Measurements from ENCODE around the gene CPNE8.

Gene CPNE8

GRCh38 chr12:38887770-38888169 is 17.6 kb downstream of the CPNE8 start:
- TF ChIP-seq CTCF (IDR thresholded peaks at IDR 0.05; ENCODE audit: borderline replicate concordance, control extremely low read depth, extremely low read depth, insufficient read depth, missing control alignments) = no peak
- in situ Hi-C loops (cut with MboI; ENCODE audit: low sequenced_read_pairs, unreplicated experiment) = loop anchor here (25.0 kb wide), 1 partner anchor 100 kb away; no protein-coding TSS in a partner anchor

GRCh38 chr12:38886931-38887330 is 18.5 kb downstream of the CPNE8 start:
- in situ Hi-C loops (cut with MboI; ENCODE audit: low sequenced_read_pairs, unreplicated experiment) = loop anchor here (25.0 kb wide), 1 partner anchor 100 kb away; no protein-coding TSS in a partner anchor
- no peak for TF ChIP-seq CTCF (IDR thresholded peaks at IDR 0.05; ENCODE audit: borderline replicate concordance, control extremely low read depth, extremely low read depth, insufficient read depth, missing control alignments)
- DNase-seq (ENCODE audit: low spot score) = no peak

More at GRCh38 chr12:38887770-38888169, 17.6 kb downstream of the CPNE8 start:
- no peak for DNase-seq (ENCODE audit: low spot score)

GRCh38 chr12:38886064-38886463 is 19.3 kb downstream of the CPNE8 start:
- no peak for DNase-seq (ENCODE audit: low spot score)
- in situ Hi-C loops (cut with MboI; ENCODE audit: low sequenced_read_pairs, unreplicated experiment) = loop anchor here (25.0 kb wide), 1 partner anchor 99 kb away; no protein-coding TSS in a partner anchor
- no peak for TF ChIP-seq CTCF (IDR thresholded peaks at IDR 0.05; ENCODE audit: borderline replicate concordance, control extremely low read depth, extremely low read depth, insufficient read depth, missing control alignments)

GRCh38 chr12:38884666-38885065 is 20.7 kb downstream of the CPNE8 start:
- in situ Hi-C loops (cut with MboI; ENCODE audit: low sequenced_read_pairs, unreplicated experiment) = loop anchor here (25.0 kb wide), 1 partner anchor 97 kb away; no protein-coding TSS in a partner anchor
- no peak for TF ChIP-seq CTCF (IDR thresholded peaks at IDR 0.05; ENCODE audit: borderline replicate concordance, control extremely low read depth, extremely low read depth, insufficient read depth, missing control alignments)
- no peak for DNase-seq (ENCODE audit: low spot score)

GRCh38 chr12:38883629-38884134 is 21.7 kb downstream of the CPNE8 start:
- no peak for TF ChIP-seq CTCF (IDR thresholded peaks at IDR 0.05; ENCODE audit: borderline replicate concordance, control extremely low read depth, extremely low read depth, insufficient read depth, missing control alignments)
- DNase-seq (ENCODE audit: low spot score) = no peak
- in situ Hi-C loops (cut with MboI; ENCODE audit: low sequenced_read_pairs, unreplicated experiment) = loop anchor here (25.0 kb wide), 1 partner anchor 96 kb away; no protein-coding TSS in a partner anchor

GRCh38 chr12:38880288-38880687 is 25.1 kb downstream of the CPNE8 start:
- in situ Hi-C loops (cut with MboI; ENCODE audit: low sequenced_read_pairs, unreplicated experiment) = loop anchor here (25.0 kb wide), 1 partner anchor 93 kb away; no protein-coding TSS in a partner anchor
- DNase-seq (ENCODE audit: low spot score) = peak; percentile 17
- no peak for TF ChIP-seq CTCF (IDR thresholded peaks at IDR 0.05; ENCODE audit: borderline replicate concordance, control extremely low read depth, extremely low read depth, insufficient read depth, missing control alignments)

Data from GM13976 (cell line).